Tibial nerve (tissue), 4 donors: ENCODE data around the gene FOLR2.

Experiments used
- EP300 ChIP-seq, 2 donors: sonication (generic); formaldehyde crosslinking; IDR thresholded peaks; one replicate each; pipeline ENCODE4 v1.6.1; 2017; ENCODE audit warnings: antibody characterized with exemption in 2 of 2, mild to moderate bottlenecking in 1 of 2
- POLR2A ChIP-seq, 2 donors: fragments of 450-650 bp; IDR thresholded peaks; one replicate each; pipeline ENCODE4 v1.6.1; 2017; ENCODE audit warnings: antibody characterized with exemption in 2 of 2, mild to moderate bottlenecking in 2 of 2, moderate library complexity in 2 of 2
- TF ChIP-seq, protein P1 (sequence below), 5 experiments: fragments of 200-600 bp in 3 of 5; fragments of 450-650 bp in 2 of 5; sonication (generic) in 3 of 5; IDR thresholded peaks; one replicate each; pipeline ENCODE4 v1.5.1; 2016 to 2019; ENCODE audit warnings: antibody characterized with exemption in 5 of 5, mild to moderate bottlenecking in 3 of 5, moderate library complexity in 2 of 5

DNA sequence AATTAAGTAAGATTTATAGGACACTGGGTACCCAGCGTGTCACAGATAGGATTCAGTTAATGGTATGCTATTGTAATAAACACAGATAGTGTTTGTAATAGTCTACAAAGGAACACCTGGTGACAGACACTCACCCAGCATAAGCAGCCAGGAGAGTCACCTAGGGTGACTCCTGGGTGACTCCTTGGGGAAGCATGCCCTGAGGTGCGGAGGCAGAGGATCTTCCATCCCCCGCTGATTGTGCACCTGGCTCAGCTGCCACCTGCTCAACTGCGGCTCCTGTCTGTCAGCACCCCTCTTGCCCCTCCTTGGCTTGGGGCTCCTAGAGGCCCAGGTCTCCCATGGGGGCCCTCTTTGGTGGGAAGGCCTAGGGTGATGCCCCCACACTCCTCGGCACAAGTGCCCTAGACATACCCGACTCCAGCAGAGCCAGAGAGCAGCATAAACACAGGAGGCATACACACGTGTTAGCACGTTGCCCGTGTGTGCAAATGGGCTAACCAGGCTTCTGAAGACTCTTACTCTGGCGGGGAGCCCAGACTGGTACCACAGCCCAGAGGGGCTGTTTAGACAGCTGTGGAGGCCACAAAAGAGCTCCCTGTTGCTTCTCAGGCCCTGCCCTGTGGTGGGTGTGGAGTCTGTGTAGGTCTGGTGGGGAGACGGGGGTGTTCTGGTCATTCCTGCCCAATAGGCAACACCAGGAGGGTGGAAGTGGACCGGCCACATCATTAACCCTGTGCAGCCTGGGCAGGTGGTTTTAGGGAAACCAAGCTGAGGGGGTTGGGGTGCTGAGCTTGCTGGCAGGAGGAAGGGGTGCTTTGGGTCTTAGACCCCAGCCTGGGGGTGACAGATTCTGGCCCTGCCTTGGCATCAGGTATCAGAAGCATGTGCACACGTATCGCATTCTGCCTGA is 11.0 kb downstream of the FOLR2 start:
- TF ChIP-seq, protein P1, sequence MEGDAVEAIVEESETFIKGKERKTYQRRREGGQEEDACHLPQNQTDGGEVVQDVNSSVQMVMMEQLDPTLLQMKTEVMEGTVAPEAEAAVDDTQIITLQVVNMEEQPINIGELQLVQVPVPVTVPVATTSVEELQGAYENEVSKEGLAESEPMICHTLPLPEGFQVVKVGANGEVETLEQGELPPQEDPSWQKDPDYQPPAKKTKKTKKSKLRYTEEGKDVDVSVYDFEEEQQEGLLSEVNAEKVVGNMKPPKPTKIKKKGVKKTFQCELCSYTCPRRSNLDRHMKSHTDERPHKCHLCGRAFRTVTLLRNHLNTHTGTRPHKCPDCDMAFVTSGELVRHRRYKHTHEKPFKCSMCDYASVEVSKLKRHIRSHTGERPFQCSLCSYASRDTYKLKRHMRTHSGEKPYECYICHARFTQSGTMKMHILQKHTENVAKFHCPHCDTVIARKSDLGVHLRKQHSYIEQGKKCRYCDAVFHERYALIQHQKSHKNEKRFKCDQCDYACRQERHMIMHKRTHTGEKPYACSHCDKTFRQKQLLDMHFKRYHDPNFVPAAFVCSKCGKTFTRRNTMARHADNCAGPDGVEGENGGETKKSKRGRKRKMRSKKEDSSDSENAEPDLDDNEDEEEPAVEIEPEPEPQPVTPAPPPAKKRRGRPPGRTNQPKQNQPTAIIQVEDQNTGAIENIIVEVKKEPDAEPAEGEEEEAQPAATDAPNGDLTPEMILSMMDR (IDR thresholded peaks at IDR 0.05): no peak
- TF ChIP-seq POLR2A (IDR thresholded peaks at IDR 0.05): no peak
- TF ChIP-seq EP300 (IDR thresholded peaks at IDR 0.05): no peak
